Stimulated activated CD8-positive, alpha-beta memory T cell treated with anti-CD3 and anti-CD28 coated beads, Interleukin-7, amount 100 ng/mL, for 1 hour (primary cell): Measurements from ENCODE around the gene TRPV4.
"Not testable (repeated sequence)": the region's sequence is repeated elsewhere in the genome, so short reads cannot be mapped to it uniquely, and the experiment has no call there.

Experiments used
- DNase-seq, 2 donors: peaks; one replicate each; pipeline ENCODE4 v3.0.0-alpha.2; 2020; ENCODE audit warnings: low read depth in 2 of 2

Gene TRPV4

DNA sequence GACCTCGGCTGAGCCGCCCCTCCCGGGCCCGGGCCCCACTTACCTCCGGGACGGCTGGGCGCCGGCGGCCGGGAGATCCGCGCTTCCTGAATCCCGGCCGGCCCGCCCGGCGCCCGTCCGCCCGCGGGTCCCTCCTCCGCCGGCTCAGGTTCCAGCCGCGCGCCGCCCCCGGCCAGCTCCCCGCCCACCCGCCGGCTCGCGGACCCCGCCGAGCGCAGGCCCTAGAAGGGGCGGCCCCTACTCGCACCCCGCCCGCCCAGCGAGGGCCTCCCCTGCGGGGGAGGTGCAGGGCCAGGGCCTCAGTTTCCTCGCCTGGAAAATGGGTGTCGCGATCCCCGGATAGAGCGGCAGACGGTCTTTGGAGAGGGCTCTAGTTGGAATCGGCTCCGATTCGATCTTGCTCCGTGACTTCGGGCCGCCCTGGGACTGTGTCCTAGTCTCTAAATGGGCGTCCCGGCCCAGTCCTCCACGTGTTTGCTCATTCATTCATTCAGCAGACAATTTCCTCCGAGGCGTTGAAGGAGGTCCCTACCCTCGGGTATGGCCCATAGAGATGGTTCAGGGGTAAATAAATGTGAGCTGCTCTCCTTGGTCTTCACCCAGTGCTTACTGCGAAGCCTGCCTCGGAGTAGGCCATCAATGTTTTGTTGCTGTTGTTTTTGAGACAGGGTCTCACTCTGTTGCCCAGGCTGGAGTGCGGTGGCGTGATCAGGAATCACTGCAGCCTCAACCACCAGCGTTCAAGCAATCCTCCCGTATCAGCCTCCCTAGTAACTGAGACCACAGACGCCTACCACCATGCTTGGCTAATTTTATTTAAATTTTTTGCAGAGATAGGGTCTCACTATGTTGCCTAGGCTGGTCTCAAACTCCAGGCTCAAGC, at the start of gene TRPV4:
TRPV4 (minus strand) TSS at position 92 of the 883 bp plus-strand sequence. CDS start 18,602 bp downstream, outside the sequence.
- no peak for DNase-seq

DNA sequence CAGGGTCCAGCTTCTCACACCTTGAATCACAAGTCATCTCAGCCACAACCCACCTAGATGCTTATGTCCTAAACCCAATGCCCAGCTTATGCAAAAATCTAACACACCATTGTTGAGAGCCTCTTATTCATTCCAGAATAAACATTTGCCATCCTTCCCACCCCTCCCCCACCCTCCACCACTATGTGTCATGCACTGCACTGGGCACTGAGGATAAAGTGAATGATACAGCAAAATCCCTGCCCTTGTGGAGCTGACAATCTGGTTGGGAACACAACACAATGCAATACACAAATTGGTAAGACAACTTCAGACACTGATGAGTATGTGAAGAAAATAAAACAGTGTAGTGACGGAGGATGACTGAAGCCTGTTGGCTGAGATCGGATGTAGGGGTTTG, 48.6 kb upstream of the TRPV4 start:
- no peak for DNase-seq

DNA sequence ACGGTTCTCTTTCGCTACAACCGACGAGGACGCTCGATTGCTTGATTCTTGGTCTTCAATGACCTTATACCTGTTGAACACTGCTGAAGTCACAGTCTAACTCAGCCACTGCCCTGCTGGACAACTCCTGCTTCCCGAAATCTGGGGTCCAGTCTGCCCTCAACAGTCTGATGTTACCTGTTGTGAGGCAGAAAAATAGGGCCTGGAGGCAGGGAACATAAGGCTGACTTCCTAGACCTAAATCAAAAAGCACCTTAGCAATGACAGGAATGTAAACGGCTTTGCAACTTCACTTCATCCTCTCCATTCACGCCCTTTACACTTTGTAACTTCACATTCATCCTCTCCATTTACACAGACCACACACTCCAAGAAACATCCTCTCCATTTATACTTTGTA, 47.7 kb upstream of the TRPV4 start:
- no peak for DNase-seq

DNA sequence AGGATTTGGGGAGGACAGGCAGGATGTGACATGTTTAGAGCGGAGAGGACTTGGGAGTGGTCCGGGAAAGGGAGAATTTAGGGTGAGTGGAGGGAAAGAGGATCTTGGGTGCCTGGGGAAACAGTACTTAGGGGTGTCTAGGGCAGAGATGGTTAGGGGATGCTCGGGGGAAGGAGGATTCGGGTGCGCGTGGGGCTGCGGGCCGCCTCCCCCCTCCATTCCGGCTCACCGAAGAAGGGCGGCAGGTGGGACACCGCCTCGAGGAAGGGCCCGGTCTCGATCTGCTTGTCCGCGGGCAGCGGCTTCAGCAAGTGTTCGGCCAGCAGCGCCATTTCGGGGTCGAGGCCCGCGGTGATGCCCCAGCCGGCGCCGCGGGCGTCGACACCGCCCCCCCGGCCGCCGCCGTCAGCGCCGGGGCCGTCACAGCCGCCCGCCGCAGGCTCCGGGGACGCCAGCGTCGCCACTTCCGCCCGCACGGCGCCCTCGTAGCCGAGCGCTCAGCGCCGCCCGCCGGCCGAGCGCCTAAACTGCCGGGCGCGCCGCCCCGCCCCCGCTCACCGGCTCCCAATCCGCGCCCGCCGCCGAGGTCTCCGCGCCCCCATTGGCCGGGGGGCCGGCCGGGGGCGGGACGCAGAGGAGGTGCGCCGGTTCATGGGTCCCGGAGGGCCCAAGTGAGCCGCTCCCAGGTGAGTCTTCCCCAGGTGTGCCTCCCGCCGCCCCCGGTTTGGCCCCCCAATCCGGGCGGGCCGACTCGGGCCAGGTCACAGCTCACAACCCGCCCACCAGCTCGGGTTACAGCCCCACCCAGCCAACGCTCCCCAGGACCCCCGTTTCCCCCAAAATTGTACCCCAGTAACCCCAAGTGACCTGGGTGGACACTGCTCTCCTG, 47.1 kb upstream of the TRPV4 start, which contains the start of gene GLTP:
GLTP (minus strand) TSS at position 499 of the 889 bp plus-strand sequence; CDS start at position 332, 167 bp downstream.
- peak; percentile 71 to 77 for DNase-seq

DNA sequence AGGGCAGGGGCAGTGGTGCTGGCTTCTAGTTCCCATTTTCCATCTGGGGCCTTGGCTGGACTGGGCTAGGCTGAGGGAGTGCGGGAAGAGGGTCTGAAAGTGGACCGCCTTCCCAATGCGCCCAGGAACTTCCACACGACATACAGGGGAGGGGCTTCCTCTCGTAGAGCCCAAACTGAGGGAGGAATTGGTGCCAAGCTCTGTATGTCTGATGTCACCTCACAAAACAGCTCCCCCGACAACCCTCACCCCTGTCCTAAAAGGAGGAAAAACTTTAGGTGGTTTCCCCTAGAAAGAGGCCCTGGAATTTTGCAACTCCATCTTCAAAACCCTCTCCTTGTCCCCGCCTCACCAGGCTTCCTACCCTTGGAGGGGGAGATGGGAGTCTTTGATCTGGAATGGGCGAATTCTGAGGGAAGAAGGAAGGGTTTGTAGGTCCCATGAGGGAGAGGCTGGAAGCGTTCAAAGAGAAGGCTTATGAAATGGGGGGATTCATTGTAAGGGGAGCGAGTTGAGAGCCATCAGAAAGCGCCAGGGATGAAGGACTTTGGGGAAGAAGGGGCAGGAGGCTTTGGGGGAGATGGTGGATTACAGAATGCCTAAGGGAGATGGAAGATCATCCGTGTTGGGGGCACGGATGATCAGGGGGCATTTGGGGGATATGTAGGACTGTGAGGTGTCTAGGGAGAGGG, 46.3 kb upstream of the TRPV4 start:
- no peak for DNase-seq

DNA sequence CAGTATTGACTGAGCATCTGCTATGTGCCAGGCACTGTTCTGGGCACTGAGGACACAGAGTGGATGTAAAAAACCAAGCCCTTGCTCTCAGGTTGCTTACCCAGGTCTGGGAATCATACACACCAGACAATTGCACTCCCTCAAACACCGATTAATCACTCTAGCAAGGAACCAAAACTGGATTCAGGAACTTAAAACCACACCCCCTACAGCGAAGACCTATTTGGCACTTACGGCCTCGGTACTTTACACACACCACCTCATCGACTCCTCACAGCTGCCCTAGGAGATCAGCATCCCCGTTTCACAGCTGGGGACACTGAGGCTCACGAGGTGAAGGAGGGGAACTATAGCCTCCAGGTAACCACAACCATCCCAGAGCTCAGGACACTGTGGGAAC, 45.6 kb upstream of the TRPV4 start:
- no peak for DNase-seq

DNA sequence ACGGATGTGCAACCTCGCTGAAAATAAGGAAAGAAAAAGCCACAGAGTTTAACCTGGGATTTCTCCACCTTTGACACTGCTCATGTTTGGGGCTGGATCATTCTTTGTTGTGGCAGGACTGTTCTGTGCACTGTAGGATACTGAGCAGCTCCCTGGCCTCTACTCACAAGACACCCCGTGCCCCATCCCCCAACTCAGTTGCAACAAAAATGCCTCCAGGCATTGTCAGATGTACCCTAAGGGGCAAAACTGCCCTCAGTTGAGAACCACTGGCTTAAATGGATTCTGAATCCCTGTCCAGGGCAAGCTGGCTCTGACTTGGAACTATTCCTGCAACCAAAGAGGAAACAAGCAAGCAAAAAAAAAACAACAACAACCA, 45.0 kb upstream of the TRPV4 start:
- no peak for DNase-seq

DNA sequence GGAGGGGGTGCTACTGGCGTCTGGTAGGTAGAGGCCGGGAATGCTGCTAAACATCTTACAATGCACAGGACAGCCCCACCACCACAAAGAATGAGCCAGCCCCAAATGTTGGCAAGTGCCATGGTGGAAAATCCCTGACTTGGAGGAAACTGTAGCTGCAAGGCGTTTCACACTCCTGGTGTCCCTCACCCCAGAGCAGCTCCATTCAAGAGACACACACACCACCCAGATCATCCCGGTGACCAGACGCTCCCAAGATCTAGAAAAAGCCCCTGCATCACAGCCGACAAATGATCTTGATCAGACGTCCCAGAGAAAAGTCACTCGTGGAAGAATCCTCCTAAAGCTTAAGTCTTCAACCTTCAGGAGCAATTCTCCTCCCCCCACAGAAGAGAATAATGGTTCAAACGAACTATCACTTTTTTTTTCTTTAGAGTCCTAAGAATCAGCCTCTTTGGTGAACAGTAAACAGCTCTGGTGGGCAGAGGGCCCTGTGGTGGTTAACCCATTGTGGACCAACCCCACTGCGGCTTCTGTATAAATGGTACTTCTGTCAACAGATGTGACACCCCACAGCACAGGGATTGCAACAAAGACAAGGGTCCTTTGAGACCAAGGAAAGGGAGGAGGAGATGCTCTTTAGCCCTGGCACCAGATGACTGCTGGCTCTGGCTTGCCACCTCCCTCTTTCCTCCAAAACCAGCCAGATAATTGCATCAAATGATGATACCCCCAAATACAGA, 44.5 kb upstream of the TRPV4 start:
- no peak for DNase-seq

DNA sequence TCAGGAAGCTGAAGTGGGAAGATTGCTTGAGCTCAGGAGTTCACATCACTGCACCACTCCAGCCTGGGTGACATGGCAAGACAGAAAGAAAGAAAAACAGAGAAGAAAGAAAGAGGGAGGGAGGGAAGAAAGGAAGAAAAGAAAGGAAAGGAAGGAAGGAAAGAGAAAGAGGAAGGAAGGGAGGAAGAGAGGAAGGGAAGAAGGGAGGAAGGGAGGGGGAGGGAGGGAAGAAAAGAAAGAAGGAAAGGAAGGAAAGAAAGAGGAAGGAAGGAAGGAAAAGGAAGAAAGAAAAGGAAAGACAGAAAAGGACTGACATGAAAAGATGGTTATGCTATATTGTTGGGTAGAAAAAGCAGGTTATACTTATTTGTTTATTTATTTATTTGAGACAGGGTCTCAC, 43.2 kb upstream of the TRPV4 start:
- DNase-seq = no peak

DNA sequence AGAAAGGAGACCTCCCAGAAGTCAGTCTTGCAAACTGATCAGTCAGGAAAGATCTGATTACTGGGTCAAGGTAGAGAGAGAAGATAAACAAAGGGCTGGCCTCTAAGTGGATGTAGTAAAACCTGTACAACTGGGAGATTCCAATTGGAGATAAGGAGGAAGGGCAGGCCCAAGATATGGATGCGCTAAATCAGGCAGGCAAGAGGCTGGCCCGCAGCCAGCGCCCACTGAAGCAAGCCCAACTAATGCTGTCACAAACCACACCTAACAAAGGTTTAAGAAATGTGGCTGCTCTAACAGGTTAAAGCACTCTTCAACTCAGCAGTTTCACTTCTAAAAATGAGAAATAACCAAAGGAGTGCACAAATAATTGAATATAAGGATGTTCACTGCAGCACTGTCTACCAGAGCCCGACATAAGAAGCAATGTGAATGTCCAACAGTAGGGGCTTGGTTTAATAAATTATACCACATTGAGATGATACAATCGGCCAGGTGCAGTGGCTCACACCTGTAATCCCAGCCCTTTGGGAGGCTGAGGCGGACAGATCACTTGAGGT, 42.5 kb upstream of the TRPV4 start:
- DNase-seq = no peak

DNA sequence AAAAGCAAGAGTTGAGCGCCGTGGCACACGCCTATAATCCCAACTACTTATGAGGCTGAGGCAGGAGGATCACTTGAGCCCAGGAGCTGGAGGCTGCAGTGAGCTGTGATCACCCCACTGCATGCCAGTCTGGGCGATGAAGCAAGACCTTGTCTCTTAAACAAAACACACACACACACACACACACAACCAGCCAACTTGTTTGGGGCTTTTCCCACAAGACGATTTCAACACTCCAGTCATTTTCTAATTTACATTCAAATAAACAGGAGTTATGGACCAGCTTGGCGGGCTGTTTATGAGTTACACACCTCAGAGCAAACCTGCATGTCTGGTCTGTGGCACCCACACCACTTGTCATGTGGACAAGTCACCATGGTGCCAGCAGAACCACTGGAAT, 40.5 kb upstream of the TRPV4 start:
- DNase-seq = no peak

DNA sequence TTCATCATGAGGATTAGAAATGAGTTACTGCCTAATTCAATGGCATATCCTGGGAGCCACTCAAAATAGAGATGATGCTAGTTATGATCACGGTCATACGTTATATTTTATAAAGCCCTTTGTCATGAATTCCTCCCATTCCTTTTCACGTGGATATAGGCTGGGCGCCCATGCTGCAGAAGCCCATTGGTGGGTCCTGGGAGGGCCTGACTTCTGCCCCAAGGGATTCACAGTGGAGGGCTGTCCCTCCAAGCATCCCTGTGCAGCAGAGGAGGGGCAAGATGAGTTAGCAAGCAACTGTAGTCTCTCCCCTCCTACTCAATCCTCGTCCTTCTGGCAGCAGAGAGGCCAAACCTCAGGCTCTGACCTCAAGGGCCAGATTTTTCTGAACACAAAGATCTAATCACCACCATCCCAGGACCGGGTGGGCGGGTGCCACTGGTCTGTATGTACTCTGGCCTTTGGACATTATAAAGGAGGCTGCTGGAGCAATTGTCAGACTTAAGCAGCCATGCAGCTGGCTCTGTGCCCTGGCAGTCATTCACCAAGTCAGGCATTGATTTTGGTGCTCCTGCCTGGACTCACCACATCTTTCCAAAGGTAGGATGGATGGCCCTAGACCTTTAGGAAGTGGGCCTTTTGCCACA, 38.6 kb upstream of the TRPV4 start:
- no peak for DNase-seq

DNA sequence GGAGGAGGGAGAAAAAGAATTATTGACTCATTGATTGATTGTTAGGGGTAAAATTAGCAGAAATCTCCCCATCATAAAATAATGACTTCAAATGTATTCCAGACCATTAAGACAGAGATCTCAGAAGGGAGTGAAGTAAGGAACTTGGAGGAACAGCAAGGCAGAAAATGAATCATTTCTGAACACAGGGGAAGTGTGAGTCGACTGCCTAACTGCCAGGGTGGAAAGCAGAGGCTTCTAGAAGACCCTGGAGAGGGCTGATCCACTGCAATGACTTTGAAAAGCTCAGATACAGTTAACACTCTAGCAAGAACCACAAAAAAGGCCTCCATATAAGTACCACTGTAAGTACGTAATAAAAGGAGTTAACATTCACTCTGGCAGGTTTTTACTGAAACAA, 37.5 kb upstream of the TRPV4 start:
- DNase-seq = no peak

DNA sequence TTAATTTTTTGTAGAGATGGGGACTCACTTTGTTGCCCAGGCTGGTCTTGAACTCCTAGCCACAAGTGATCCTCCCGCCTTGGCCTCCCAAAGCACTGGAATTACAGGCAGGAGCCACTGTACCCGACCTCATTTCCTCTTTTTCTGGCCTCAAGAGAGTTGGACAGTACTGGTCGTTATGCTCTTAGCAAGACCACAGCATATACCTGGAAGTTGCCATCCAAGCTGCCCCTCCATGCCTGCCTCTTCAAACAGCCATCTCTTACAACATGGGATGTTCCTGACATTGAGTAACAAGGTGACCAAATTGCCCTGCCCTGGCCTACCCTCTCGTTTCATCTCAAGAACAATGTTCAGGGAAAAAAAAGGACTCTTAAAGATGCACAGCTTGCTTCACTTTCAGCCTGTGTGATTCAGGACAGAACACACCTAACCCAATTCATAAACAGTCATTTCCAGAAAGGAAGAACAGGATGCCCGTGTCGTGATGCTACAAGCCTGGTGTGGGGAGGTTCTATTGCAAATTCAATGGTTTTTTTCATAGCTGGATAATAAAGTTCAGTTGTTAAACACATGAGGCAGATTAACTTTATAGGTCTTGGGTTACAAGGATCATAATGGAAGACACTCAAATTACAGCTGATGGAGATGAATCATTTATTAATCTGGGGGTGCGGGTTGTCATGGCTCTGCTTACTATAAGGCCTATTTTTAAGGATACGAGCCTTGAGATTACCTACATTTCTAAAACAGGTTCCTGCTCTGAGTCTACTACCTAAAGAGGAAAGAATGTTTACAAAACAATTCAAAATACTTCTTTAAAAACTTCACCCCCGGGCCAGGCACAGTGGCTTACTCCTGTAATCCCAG, 35.2 kb upstream of the TRPV4 start:
- no peak for DNase-seq

DNA sequence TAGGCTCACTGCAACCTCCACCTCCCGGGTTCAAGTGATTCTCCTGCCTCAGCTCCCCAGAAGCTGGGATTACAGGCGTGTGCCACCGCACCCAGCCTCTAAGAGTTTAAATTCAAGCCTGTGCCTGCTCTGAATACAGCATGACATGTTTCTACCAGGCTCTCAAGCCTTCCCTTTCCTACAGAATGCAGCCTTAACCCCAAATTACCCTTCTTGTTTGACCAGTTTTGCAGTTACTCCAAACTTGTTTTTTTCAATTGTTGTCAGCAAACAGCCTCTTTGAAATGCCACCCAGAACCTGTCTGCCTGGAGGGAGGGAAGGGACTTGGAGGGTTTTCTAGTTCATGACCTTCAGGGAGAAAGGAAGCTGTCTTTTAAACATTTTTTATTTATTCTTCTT, 31.7 kb upstream of the TRPV4 start:
- no peak for DNase-seq

DNA sequence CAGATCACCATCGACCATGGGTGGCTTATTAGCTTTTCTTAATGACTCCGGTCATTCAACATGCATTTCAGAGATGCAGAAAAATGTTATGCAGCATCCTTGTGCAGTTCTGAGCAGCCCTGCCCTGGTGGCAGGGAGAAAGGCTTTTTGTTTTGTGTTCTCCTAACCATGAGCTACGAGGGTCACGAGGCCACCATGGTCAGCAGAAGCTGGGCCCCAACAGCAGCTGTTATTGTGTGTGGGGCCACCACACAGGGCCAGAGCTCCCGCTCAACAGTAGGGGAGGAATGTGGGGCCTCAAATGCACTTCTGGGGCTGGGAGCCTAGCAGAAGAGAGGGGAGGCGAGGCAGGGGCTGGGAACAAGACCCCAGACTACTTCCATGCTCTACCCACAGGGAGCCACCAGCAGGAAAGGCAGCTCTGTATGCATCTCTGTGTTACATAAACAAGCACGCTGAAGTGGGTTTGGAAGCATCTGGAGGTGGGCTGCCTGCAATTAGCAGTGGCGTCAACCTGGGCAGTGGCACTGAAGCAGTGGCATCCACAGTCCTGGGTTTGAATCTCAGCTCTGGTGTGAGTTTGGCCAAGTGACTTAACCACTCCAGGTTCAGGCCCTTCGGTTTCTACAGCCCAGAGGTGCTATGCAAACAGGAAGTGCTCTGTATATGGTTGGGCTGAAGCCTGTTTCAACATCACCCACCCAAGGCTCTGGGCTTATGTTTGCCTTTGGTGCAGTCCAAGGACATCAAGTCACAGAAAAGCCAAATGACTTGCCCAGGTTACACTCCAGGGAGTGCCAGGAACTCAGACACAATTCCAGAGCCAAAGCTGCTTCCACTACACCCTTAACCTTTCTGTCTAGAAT, 30.9 kb upstream of the TRPV4 start:
- DNase-seq = no peak

DNA sequence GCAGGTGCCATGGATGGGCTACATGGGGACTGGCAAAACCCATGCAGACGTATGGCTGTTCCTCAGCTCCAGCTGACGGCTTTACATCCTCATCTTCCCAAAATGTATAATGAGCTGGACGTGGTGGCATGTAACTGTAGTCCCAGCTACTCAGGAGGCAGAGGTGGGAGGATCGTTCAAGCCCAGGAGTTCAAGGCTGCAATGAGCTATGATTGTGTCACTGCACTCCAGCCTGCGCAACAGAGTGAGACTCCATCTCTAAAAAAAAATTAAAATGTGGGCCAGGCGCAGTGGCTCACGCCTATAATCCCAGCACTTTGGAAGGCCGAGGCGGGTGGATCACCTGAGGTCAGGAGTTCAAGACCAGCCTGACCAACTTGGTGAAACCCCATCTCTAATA, 29.3 kb upstream of the TRPV4 start:
- not testable (repeated sequence) for DNase-seq

DNA sequence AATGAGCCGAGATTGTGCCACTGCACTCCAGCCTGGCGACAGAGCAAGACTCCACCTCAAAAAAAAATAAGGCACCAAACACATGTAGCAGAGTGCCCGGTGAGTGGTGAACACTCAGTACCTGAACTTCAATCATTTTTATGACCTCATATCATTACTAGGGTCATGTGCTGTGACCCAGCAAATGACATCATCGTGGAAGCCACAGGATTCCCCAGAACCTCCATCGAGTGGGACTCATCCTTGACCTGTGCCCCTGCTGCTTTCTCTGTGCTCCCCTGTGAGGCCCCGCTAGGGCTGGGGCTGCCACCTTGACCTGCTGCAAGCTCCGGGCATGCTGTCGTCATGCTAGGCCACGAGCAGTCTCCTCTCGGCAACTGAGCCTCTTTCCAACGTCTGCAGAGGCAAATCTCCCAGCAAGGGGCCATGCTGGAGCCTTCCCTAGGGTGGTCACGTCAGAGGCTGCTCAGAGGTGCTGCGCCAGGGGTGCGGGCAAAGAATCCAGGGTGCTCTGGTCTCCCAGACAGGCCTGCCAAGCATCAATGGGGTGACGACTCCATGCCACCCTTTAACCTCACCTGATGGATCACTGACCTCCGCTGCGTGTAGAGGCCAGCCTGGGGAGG, 28.6 kb upstream of the TRPV4 start:
- no peak for DNase-seq
